GM18951 (cell line): ENCODE data around the gene SP140L.
"Not testable (repeated sequence)": the region's sequence is repeated elsewhere in the genome, so short reads cannot be mapped to it uniquely, and the experiment has no call there.

Source experiments
- POLR2A ChIP-seq: IDR thresholded peaks from 4 replicates; pipeline ENCODE4 v1.6.1; 2011; ENCODE audit warnings: mild to moderate bottlenecking; ENCODE audit not compliant: insufficient read length, insufficient read depth; ENCODE audit errors: extremely low read depth
- in situ Hi-C: fragments of 300-500 bp; cut with MboI; formaldehyde crosslinking; loops from one replicate; pipeline ENCODE4 v1.12.0; 2022; ENCODE audit warnings: low sequenced_read_pairs, mixed read lengths, inconsistent platforms; ENCODE audit not compliant: unreplicated experiment

Gene SP140L

GRCh38 chr2:230425377-230425776 lies 98.4 kb downstream of the SP140L start:
- in situ Hi-C loops: no loop called here
- no peak for TF ChIP-seq POLR2A

GRCh38 chr2:230429513-230429912 lies 102.5 kb downstream of the SP140L start:
- in situ Hi-C loops: no loop called here
- TF ChIP-seq POLR2A: no peak

GRCh38 chr2:230430957-230431910 lies 104.2 kb downstream of the SP140L start:
- in situ Hi-C loops: no loop called here
- TF ChIP-seq POLR2A: no peak

DNA sequence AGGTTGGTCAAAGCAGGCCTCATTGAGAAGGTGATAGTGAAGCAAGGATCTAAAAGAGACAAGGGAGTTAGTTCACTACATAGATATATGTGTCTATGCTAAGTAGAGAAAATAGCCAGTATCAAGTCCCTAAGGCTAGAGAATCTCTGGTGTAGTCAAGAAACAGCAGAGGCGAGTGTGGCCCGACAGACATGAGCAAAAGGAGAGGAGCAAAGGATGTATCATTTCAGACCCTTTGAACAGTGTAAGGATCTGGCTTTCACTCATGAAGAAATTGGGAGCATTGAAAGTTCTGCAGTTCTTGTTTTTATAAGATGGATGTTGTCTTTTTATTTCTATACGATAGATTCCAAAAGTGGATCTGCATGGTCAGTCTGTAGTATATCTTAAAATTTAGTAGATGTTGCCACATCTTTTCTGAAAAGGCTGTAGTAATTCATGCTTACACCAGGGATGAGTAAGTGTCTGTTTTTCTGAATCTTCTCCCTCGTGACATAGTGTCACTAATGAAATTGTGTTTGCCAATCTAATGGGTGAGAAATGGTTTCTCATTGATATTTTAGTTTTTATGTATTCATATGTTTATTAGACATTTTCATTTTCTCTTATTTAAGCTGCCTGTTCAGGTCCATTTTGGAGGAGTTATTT lies 107.8 kb downstream of the SP140L start:
- in situ Hi-C loops: no loop called here
- TF ChIP-seq POLR2A: no peak

DNA sequence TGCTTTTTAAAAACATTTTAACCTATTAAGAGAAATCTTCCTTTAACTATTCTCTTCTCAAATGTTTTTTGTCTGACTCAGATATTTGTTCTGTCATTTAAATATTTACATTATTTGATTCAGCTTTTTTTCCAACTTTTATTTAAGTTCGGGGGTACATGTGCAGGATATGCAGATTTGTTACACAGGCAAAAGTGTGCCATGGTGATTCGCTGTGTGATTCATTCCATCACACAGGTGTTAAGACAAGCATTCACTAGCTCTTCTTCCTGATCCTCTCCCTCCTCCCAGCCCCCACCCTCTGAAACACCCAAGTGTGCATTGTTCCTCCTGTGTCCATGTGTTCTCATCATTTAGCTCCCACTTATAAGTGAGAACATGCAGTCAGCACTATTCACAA lies 108.4 kb downstream of the SP140L start:
- TF ChIP-seq POLR2A: no peak
- in situ Hi-C loops: no loop called here

DNA sequence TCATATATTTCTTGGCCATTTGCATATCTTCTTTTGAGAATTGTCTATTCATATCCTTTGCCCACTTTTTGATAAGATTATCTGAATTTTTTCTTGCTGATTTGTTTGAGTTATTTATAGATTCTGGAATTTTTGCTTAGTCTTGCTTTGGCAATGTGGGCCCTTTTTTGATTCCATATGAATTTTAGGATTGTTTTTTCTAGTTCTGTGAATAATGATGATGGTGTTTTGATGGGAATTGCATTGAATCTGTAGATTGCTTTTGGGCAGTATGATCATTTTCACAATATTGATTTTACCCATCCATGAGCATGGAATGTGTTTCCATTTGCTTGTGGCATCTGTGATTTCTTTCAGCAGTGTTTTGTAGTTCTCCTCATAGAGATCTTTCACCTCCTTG lies 112.1 kb downstream of the SP140L start:
- in situ Hi-C loops: not testable (repeated sequence)

DNA sequence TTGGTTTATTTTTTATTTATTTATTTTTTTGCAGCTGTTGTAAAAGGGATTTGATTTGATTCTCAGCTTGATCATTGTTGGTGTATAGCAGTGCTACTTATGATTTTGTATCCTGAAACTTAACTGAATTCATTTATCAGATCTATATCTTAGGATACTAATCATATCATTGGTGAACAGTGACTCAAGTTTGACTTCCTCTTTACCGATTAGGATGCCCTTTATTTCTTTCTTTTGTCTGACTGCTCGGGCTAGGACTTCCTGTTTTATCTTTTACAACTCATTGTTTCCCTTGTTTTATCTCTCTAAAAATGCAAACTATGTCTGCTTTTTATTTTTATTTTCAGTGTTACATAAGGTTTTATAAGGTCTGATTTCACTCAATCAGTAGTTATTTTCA lies 112.6 kb downstream of the SP140L start:
- in situ Hi-C loops: no loop called here
- no peak for TF ChIP-seq POLR2A

DNA sequence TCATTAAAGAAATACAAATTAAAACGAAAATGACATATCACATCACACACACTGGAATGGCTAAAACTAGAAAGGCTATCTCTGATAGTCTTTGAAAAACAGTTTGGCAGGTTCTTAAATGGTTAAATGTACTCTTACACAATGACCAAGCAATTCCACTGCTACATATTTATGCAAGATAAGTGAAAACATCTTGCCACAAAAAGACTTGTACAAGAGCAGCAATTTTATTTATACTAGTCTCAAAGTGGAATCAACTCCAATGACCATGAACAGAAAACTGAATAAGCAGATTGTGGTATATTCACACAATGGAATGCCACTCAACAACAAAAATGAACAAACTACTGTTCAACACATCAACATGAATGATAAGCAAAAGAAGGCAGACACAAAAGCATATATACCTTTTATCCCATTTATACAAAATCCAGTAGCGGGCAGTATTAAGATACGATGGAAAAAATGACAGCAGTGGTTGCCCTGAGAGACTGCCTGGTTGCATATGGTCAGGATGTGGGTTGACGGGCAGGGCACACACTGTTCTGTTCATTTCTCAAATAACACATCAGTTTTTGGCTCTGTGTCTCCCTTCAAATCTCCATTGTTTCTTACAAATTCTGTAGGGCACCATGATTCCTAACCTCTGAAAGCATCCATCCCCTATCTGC lies 114.4 kb downstream of the SP140L start:
- no peak for TF ChIP-seq POLR2A
- in situ Hi-C loops: no loop called here

GRCh38 chr2:230443541-230443940 lies 116.5 kb downstream of the SP140L start:
- in situ Hi-C loops: no loop called here
- TF ChIP-seq POLR2A: no peak

GRCh38 chr2:230444832-230445231 lies 117.8 kb downstream of the SP140L start:
- in situ Hi-C loops: no loop called here

DNA sequence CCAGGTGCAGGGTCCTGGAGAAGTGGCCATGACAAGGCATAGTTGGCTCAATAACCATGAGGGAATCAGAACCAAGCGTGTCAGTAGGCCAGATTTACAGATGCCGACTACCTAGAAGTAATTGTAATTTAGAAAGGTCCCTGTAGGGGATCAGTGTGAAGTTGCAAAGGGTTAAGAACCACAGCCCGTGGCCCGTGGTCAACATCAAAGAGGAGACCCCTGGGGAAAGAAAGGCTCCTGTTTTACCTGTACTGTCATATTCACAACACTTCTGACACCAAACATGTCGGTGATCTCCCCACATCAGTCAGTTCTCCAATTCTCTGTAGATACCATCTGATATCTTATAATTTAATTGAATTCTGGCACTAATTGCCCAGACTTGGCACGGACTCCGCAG lies 120.0 kb downstream of the SP140L start:
- in situ Hi-C loops: no loop called here
- TF ChIP-seq POLR2A: no peak

More at GRCh38 chr2:230444832-230445231, 117.8 kb downstream of the SP140L start:
- TF ChIP-seq POLR2A: no peak

DNA sequence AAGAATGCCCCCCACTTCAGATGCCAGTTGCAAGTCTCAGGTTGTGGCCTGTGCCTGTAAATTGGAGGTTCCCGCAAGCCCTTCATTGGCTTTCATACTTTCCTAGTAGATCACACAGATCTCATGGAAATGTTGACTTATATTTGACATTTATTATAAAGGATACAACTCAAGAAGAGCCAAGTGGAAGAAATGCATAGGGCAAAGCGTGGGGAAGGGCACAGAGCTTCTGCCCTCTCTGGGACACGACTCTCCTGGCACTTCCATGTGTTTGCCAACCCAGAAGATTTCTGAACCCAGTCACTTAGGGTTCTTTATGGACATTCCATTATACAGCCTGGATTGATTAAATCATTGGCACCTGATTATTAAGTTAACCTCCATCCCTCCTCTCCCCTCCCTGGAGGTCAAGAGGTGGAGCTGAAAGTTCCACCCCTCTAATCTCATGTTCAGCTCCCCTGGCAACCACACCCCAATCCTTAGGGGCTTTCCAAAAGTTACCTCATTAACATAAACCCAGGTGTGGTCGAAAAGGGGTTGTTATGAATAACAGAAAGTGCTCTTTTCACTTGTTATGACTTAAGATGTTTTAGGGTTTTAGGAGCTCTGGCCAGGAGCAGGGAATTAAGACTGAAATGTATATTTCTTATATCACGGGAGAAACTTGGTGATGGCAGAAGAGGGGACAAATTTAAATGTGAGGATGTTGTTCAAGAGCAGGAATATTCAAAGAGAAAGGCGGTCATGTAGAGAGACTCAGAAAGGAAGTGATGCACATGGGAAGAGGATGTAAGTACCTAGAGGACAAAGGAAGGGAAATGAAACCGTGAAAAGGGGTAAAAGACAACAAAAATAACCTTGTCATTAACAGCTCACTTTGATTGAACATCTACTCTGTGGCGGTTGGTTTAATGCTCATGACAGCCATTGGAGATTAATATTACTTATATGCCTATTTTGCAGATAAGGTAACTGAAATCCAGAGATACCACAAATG lies 120.8 kb downstream of the SP140L start:
- in situ Hi-C loops: no loop called here
- no peak for TF ChIP-seq POLR2A
